Activated CD4-positive, alpha-beta T cell treated with anti-CD3 and anti-CD28 coated beads for 36 hours (primary cell): ENCODE results near the gene ADPRH. TPM values are rescaled to one million over a fixed set of nuclear protein-coding genes. Genes with fewer than 3 reads are reported as not detected.
"Not testable (repeated sequence)": the region's sequence is repeated elsewhere in the genome, so short reads cannot be mapped to it uniquely, and the experiment has no call there.

Experiments used
- ATAC-seq: fragments of 200-7000 bp; cut with Tn5 transposase; one replicate; pipeline ENCODE4 v1.10.0; 2021; ENCODE audit warnings: mild to moderate bottlenecking, moderate library complexity
- CTCF ChIA-PET: fragments of 350-600 bp; sonication (Branson Sonifier 250); formaldehyde crosslinking; loops from one replicate; lab custom pipeline; 2021; ENCODE audit warnings: antibody characterized with exemption; lab: Charles Lee
- POLR2A ChIA-PET: fragments of 350-600 bp; sonication (Branson Sonifier 250); formaldehyde crosslinking; loops from one replicate; lab custom pipeline; 2021; ENCODE audit warnings: antibody characterized with exemption, inconsistent platforms; lab: Charles Lee
- DNase-seq: peaks from one replicate; pipeline ENCODE4 v3.0.0-alpha.2; 2020
- H3K27ac Mint-ChIP-seq: one replicate; pipeline ENCODE4 v1.8.0; 2021; ENCODE audit warnings: mixed read lengths
- H3K27me3 Mint-ChIP-seq: one replicate; pipeline ENCODE4 v1.8.0; 2021; ENCODE audit warnings: mixed read lengths
- H3K36me3 Mint-ChIP-seq: one replicate; pipeline ENCODE4 v1.8.0; 2021; ENCODE audit warnings: low read depth, mixed read lengths
- H3K4me1 Mint-ChIP-seq: one replicate; pipeline ENCODE4 v1.8.0; 2021; ENCODE audit warnings: mixed read lengths
- H3K4me3 Mint-ChIP-seq: one replicate; pipeline ENCODE4 v1.8.0; 2021; ENCODE audit warnings: mild to moderate bottlenecking, moderate library complexity, mixed read lengths
- H3K9me3 Mint-ChIP-seq: one replicate; pipeline ENCODE4 v1.8.0; 2021; ENCODE audit warnings: low read depth, mixed read lengths
- intact Hi-C, 2 experiments: fragments of 100-400 bp; cut with DNase I in 1 of 2; cut with micrococcal nuclease in 1 of 2; formaldehyde crosslinking; loops; one replicate each; pipeline versions ENCODE4 v1.14.2 to v1.15.1; 2022 to 2024; cut with DNase I, micrococcal nuclease
- total RNA-seq, 2 experiments: library from RNA; stranded (reverse); gene quantifications; one replicate each; pipeline ENCODE4 v1.2.3, GENCODE V29; 2021

Gene ADPRH
- total RNA-seq, 2 experiments from 2014 or later, result 2.5 to 3.5 TPM

DNA sequence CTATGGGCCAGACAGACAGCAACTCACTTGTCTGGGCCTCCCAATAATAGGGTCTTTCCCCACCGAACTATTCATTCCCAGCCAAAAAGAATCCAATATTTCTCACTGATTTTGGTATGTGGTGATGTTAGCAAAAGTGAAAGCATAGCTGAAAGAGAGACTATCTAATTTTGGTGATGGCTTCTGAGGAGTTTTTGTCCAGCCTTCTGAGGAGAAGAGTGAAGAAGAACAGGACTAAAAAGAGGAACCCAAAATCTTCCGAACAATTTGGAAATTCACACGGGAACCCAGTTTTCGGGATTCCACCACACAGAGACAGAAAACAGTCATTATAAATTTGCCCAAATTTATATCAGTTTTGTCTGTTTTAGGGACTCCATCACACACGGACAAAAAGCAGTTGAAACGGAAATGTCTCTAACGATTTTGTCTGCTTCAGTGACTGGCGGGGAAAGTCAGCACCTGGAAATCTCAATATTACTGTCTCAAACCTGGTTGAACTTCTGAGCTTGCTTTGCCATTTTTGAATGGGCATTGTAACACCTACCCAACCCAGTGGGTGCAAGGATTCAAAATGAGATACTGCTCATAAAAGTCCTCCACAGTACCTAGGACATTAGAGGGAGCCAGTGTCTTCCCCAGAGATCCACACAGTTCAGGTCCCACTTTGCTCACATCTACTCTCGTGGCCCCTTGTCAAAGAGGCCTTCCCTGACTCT, 28.9 kb upstream of the ADPRH start:
- intact Hi-C loops, result no loop called here
- H3K27me3 Mint-ChIP-seq, result no peaks in the 10 kb centered on the region
- DNase-seq (no peak), ATAC-seq (no peak)
- no peak overlapping the region for H3K27ac Mint-ChIP-seq
- H3K4me1 Mint-ChIP-seq, result no peaks in the 10 kb centered on the region
- H3K4me3 Mint-ChIP-seq, result no peak overlapping the region
- ChIA-PET POLR2A (no interaction called here), CTCF (interaction anchor here (0.7 kb wide), 1 partner anchor 10 kb away, joined by 3 read pairs; no protein-coding TSS in a partner anchor)
- H3K36me3 Mint-ChIP-seq, result no peaks in the 10 kb centered on the region
- no peaks in the 10 kb centered on the region for H3K9me3 Mint-ChIP-seq

DNA sequence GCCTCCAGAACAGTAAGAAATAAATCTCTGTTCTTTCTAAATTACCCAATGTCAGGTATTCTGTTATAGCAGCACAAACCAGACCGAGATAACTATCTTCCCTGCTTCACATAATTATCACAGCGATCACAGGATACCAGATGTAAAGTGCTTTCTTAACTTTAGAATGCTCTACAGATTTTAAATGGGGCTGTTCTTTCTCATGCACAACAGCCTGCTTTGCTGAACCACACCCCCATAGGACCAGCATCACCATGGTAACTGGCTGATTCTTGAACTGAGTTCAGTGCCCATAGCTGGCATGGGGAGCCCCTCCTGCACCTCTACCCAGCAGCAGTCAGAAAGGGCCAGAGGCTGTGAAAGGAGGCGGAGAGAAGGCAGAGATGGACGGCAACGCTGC, 27.7 kb upstream of the ADPRH start:
- Mint-ChIP-seq H3K9me3 (no peaks in the 10 kb centered on the region), H3K27me3 (no peaks in the 10 kb centered on the region), H3K4me3 (no peak overlapping the region), H3K27ac (no peak overlapping the region), H3K4me1 (no peaks in the 10 kb centered on the region), H3K36me3 (no peaks in the 10 kb centered on the region)
- intact Hi-C loops, result no loop called here
- DNase-seq (no peak), ATAC-seq (no peak)
- CTCF ChIA-PET, result no interaction called here
- POLR2A ChIA-PET, result no interaction called here

DNA sequence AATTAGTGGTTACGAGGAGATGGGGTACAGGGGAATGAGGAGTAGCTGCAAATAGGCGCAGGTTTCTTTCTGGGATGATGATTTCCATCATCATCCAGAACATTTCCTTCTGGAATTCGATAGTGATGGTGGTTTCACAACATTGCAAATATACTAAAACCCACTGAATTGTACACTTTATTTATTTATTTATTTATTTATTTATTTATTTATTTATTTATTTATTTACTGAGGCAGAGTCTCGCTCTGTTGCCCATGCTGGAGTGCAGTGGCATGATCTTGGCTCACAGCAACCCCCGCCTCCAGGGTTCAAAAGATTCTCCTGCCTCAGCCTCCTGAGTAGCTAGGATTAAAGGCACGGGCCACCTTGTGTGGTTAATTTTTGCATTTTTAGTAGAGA, 26.4 kb upstream of the ADPRH start:
- H3K4me1 Mint-ChIP-seq, ATAC-seq, H3K9me3 Mint-ChIP-seq, DNase-seq, H3K36me3 Mint-ChIP-seq, CTCF ChIA-PET, H3K27ac Mint-ChIP-seq, intact Hi-C loops, H3K4me3 Mint-ChIP-seq, H3K27me3 Mint-ChIP-seq, POLR2A ChIA-PET: not testable (repeated sequence)

DNA sequence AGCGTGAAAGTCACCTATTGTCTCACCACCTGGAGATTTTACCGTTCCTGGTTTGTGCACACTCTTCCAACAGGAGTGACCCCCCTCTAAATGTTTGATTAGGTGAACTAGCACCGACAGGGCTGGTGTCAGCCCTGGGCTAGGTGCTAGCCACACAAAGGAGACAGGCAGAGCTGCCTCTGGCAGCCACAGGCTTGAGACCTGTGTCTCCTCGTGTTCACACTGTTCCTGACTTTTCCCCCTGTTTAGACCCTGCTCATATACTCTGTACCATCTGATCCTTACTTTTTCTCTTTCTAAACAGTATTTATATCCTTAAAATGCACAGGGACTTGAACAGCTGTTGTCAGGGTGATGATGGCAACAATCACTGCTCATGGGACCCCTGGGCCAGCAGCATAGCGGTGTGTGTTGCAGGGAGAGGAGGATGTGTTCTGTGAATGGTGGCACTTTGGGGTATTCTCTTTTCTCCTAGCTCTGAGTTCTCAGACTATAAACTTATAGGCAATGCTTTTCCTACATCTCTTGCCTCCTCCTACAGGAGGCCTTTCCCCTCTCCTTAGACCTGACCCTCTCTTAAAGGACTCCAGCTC, 25.4 kb upstream of the ADPRH start:
- no peak for ATAC-seq
- no peaks in the 10 kb centered on the region for H3K27me3 Mint-ChIP-seq
- intact Hi-C loops, result no loop called here

DNA sequence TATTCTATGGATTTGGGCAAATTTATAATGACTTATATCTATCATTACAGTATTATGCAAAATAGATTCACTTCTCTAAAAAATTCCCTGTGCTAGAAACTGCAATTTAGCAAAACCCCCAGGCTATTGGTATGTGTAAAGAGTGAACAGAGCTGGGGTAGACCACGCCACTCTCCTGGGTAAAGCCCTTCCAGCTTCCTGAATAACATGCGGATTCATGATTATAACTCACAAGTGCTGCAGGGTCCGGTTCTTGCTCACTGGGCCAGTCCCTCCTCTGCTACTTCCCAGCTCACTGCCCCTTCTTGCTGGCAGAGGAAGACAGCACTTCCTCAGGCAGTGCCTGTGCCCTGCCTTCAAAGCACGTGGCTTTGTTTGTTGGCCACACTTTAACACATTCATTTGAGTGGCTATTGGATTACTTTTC, 24.0 kb upstream of the ADPRH start:
- POLR2A ChIA-PET, result no interaction called here
- peaks cover 5% of the 10 kb centered on the region for H3K4me1 Mint-ChIP-seq
- intact Hi-C loops, result loop anchor here in 1 of 2 experiments (5.0 kb wide), 1 partner anchor 673 kb away; no protein-coding TSS in a partner anchor

More for the DNA sequence above, 25.4 kb upstream of the ADPRH start:
- H3K36me3 Mint-ChIP-seq, result no peaks in the 10 kb centered on the region
- ChIA-PET CTCF (interaction anchor here (0.8 kb wide), 1 partner anchor 403 kb away, joined by 6 read pairs; no protein-coding TSS in a partner anchor), POLR2A (no interaction called here)
- no peak overlapping the region for H3K4me3 Mint-ChIP-seq
- no peak overlapping the region for H3K27ac Mint-ChIP-seq
- no peak for DNase-seq
- no peaks in the 10 kb centered on the region for H3K9me3 Mint-ChIP-seq
- H3K4me1 Mint-ChIP-seq, result no peaks in the 10 kb centered on the region

DNA sequence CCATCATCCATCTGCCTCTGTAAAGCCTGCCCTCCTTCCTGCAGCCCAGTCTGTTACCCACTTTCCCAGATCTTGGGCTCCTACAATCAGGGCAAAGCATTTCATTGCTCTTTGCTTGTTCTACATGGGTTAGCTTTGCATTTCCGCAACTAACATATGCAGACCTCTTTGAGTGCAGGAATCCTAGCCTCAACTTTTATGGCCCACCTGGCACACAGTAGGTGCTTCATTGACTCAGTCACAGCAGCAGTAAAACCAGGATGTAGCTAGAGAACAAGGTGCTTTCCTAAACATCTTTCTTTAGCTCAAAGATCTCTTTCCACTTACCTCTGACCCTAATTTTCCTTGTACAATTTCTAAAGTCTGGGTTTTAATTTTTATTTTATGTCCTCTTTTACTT, 23.4 kb upstream of the ADPRH start:
- no peak for DNase-seq
- intact Hi-C loops, result loop anchor here in 1 of 2 experiments (5.0 kb wide), 1 partner anchor 674 kb away; no protein-coding TSS in a partner anchor

More for the DNA sequence above, 24.0 kb upstream of the ADPRH start:
- no peak overlapping the region for H3K27ac Mint-ChIP-seq
- H3K36me3 Mint-ChIP-seq, result no peaks in the 10 kb centered on the region
- H3K27me3 Mint-ChIP-seq, result no peaks in the 10 kb centered on the region
- H3K9me3 Mint-ChIP-seq, result no peaks in the 10 kb centered on the region
- H3K4me3 Mint-ChIP-seq, result no peak overlapping the region
- ATAC-seq, result no peak
- CTCF ChIA-PET, result interaction anchor here (0.6 to 0.7 kb wide), 2 partner anchors 41 to 433 kb away, joined by 3 to 4 read pairs; no protein-coding TSS in a partner anchor
- DNase-seq, result no peak

DNA sequence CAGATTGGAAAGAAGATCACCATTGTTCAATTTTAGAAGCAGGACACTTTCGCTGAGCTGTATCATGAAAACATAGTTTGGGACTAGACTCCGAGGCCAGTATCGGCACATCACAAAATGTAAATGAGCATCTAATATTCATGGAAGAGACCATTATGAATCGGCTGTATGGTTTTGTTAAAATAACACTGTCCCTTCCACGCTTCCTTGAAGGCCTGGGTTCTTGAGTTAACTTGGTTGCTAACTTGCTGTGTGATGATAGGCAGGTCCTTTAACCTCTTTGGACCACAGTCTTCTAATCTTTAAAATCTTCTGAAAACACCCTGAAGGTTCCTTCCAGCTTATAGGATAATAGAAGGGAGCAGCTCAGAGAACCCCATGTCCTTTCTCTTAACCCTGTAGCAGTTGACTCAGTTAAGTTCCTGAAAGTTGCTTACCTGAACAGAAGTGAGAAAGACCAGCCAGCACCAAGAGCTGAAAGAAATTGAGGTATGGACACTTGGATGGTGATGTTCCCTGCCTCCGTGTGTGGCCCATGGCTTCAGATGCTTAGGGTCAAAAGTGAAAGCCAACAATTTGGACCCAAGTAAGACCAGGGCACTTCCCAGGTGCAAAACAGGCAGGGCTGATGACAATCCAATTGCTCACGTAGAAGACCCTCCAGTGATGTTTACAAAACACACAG, 22.0 kb upstream of the ADPRH start:
- ChIA-PET CTCF (interaction anchor here (1.0 to 1.2 kb wide), 2 partner anchors 94 to 123 kb away, joined by 3 read pairs; partner anchors contain the start of gene TMEM39A), POLR2A (no interaction called here)
- H3K9me3 Mint-ChIP-seq, result no peaks in the 10 kb centered on the region
- ATAC-seq (no peak), DNase-seq (no peak)
- no peaks in the 10 kb centered on the region for H3K36me3 Mint-ChIP-seq
- intact Hi-C loops, result loop anchor here in 1 of 2 experiments (5.0 kb wide), 1 partner anchor 675 kb away; no protein-coding TSS in a partner anchor
- H3K4me3 Mint-ChIP-seq, result no peak overlapping the region
- no peaks in the 10 kb centered on the region for H3K27me3 Mint-ChIP-seq
- no peak overlapping the region for H3K27ac Mint-ChIP-seq
- peaks cover 6% of the 10 kb centered on the region for H3K4me1 Mint-ChIP-seq

More for the DNA sequence above, 23.4 kb upstream of the ADPRH start:
- no peak overlapping the region for H3K27ac Mint-ChIP-seq
- no peaks in the 10 kb centered on the region for H3K36me3 Mint-ChIP-seq
- no peaks in the 10 kb centered on the region for H3K27me3 Mint-ChIP-seq
- no peaks in the 10 kb centered on the region for H3K9me3 Mint-ChIP-seq
- H3K4me3 Mint-ChIP-seq, result no peak overlapping the region
- ChIA-PET CTCF (interaction anchor here (0.8 kb wide), 1 partner anchor 260 kb away, joined by 3 read pairs; no protein-coding TSS in a partner anchor), POLR2A (no interaction called here)
- no peak for ATAC-seq
- peaks cover 5% of the 10 kb centered on the region for H3K4me1 Mint-ChIP-seq

DNA sequence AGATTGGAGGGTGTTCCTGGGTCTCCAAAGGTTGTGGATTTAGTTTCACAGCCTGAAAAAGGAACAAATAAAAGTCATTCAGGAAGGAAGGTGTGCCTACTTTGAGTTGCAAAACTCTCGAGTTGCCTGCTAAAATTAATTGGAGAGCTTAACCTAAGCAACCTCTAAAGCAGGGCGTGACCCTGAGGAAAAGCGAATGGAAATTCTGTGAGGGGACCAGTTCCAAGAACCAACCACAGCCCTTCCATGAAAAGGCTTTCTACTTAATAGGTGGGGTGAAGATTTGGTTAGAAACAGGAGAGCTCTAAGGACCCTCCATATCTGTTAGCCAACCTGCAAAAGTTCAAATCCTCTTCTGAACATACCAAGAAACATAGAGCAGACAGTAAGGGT, 21.4 kb upstream of the ADPRH start:
- Mint-ChIP-seq H3K9me3 (no peaks in the 10 kb centered on the region), H3K27ac (no peak overlapping the region), H3K4me3 (no peak overlapping the region), H3K27me3 (no peaks in the 10 kb centered on the region), H3K4me1 (peaks cover 12% of the 10 kb centered on the region), H3K36me3 (no peaks in the 10 kb centered on the region)
- ChIA-PET CTCF (interaction anchor here (1.1 to 1.2 kb wide), 2 partner anchors 94 to 136 kb away, joined by 3 read pairs; partner anchors contain the start of gene TMEM39A), POLR2A (no interaction called here)
- no peak for ATAC-seq
- DNase-seq, result no peak
- intact Hi-C loops, result loop anchor here in 1 of 2 experiments (2.0 to 5.0 kb wide), 2 partner anchors 283 to 676 kb away; no protein-coding TSS in a partner anchor

DNA sequence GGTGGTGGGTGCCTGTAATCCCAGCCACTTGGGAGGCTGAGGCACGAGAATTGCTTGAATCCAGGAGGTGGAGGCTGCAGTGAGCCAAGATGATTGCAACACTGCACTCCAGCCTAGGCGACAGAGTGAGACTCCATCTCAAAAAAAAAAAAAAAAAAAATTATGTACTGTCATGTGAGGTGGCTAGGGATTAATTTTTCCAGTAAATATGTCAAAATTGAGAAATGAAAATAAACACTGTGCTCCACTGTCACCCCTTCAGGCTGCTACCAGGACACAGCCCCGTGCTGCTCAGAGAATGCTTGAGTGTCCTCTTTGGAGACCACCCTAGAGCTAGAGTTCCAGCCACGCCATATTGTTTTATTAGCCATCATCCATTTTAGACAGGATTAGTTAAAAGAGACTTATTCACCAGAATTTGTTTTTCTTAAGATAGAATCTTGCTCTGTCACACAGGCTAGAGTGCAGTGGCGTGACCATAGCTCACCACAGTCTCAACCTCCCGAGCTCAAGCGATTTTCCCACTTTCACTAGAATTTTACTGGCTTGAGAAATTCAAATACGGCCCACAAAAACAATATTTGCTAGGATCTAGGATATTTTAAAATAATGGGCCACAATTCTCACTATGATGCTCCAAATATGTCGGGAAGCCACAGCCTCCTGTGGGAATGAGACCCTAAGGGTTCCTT, 20.5 kb upstream of the ADPRH start:
- DNase-seq (no peak), ATAC-seq (no peak)
- H3K36me3 Mint-ChIP-seq, result no peaks in the 10 kb centered on the region
- ChIA-PET CTCF (interaction anchor here (1.1 to 1.3 kb wide), 2 partner anchors 13 to 135 kb away, joined by 3 to 4 read pairs; no protein-coding TSS in a partner anchor), POLR2A (no interaction called here)
- intact Hi-C loops, result loop anchor here in 1 of 2 experiments (1.0 to 5.0 kb wide), 3 partner anchors 95 to 676 kb away; partner anchors contain the start of gene TMEM39A
- H3K4me1 Mint-ChIP-seq, result peaks cover 13% of the 10 kb centered on the region
- H3K4me3 Mint-ChIP-seq, result no peak overlapping the region
- no peaks in the 10 kb centered on the region for H3K27me3 Mint-ChIP-seq
- H3K9me3 Mint-ChIP-seq, result no peaks in the 10 kb centered on the region
- no peak overlapping the region for H3K27ac Mint-ChIP-seq

DNA sequence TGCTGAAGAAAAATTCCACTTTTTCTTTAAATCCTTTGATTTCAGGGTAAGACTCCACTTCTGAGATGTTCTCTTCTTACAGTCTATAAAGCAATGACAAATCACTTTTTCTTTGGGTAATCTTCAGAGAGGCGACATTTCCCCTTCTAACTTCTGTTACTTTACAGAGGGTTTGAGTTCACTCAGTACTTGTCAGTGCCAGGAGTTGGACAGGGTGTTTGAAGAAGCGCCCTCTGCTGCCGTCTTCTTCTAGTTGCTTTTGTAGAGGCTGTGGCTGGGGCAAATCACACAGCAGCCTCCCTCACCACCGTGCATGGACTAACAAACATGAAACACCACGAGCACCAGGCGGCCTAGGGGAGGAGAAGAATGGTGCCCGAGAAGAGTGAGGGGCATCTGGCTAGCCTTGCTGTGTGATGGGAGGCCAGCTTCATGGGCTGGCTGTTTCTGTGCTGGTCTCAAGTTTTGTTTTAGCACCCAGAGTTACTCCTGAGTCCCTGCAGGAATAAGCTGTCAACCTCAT, 19.8 kb upstream of the ADPRH start, which contains the start of gene CD80:
Gene CD80 (minus strand): TSS at position 174 of the 523 bp plus-strand sequence. CDS start 1,886 bp downstream, outside the sequence.
- Mint-ChIP-seq H3K27ac (peak within 1 kb of the TSS; percentile 15), H3K4me3 (no peak within 1 kb of the TSS), H3K27me3 (no peaks in the 10 kb centered on the region), H3K4me1 (peaks cover 13% of the 10 kb centered on the region), H3K36me3 (no peaks in the 10 kb centered on the region), H3K9me3 (no peaks in the 10 kb centered on the region)
- ChIA-PET CTCF (interaction anchor here (0.5 to 1.3 kb wide), 4 partner anchors 10 to 120 kb away, joined by 3 to 4 read pairs (median 4); no protein-coding TSS in a partner anchor), POLR2A (no interaction called here)
- DNase-seq (peak; percentile 81), ATAC-seq (peak; percentile 88)
- intact Hi-C loops, result loop anchor here in 1 of 2 experiments (1.0 to 5.0 kb wide), 3 partner anchors 96 to 677 kb away; partner anchors contain the start of gene TMEM39A
